GM20000 (cell line): ENCODE measurements around the gene PI4KA.
"Not testable (repeated sequence)": the region's sequence is repeated elsewhere in the genome, so short reads cannot be mapped to it uniquely, and the experiment has no call there.

Experiments used
- DNase-seq: peaks from one replicate; pipeline ENCODE4 v3.0.0; 2012; ENCODE audit warnings: low spot score
- TF ChIP-seq, protein P1 (sequence below): IDR thresholded peaks from 2 replicates; pipeline ENCODE4 v1.5.1; 2012; ENCODE audit warnings: mild to moderate bottlenecking, control low read depth; ENCODE audit errors: extremely low read depth, missing control alignments

The PI4KA gene

DNA sequence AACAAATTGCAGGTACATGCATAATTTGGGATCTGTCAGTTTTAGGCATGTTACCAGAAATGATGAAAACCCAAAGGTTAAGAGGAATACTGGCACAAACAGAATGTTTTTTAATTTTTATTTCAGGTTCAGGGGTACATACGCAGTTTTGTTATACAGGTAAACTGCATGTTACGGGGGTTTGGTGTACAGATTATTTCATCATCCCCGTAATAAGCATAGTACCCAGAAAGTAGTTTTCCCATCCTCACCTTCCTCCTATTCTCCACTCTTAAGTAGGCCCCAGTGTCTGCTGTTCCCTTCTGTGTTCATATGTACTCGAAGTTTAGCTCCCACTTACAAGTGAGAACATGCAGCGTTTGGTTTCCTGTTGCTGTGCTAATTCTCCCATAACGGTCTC lies 33.0 kb downstream of the PI4KA start:
- TF ChIP-seq, protein P1, sequence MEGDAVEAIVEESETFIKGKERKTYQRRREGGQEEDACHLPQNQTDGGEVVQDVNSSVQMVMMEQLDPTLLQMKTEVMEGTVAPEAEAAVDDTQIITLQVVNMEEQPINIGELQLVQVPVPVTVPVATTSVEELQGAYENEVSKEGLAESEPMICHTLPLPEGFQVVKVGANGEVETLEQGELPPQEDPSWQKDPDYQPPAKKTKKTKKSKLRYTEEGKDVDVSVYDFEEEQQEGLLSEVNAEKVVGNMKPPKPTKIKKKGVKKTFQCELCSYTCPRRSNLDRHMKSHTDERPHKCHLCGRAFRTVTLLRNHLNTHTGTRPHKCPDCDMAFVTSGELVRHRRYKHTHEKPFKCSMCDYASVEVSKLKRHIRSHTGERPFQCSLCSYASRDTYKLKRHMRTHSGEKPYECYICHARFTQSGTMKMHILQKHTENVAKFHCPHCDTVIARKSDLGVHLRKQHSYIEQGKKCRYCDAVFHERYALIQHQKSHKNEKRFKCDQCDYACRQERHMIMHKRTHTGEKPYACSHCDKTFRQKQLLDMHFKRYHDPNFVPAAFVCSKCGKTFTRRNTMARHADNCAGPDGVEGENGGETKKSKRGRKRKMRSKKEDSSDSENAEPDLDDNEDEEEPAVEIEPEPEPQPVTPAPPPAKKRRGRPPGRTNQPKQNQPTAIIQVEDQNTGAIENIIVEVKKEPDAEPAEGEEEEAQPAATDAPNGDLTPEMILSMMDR: no peak
- DNase-seq: no peak

DNA sequence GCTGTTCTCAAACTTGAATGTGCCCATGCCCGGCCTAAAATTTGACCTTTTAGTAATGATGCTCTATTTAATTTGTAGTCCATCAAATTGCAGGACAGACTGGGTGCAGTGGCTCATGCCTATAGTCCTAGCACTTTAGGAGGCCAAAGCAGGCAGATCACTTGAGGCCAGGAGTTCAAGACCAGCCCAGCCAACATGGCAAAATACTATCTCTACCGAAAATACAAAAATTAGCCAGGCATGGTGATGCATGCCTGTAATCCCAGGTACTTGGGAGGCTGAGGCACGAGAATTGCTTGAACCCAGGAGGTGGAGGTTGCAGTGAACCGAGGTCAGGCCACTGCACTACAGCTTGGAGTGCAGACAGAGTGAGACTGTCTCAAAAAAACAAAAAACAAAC lies 33.4 kb downstream of the PI4KA start:
- not testable (repeated sequence) for DNase-seq

DNA sequence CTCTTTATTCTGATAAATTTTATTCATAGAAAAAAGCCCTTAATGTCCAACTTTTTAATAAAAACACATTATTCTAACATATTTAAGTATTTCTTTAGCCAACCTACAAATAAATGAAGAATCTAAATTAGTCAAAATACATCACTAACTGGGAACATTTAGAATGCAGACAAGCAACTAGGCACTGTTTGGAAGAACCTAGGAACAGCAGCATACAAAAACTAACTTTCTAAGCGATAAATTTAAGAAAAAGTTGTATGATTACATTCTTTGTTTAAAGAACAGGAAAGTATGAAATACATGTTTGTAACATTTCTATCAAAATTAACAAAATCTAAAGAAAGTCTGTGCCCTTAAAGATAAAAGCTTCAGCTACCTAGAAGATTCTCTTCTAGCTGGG lies 35.3 kb downstream of the PI4KA start:
- TF ChIP-seq, protein P1: no peak
- no peak for DNase-seq

DNA sequence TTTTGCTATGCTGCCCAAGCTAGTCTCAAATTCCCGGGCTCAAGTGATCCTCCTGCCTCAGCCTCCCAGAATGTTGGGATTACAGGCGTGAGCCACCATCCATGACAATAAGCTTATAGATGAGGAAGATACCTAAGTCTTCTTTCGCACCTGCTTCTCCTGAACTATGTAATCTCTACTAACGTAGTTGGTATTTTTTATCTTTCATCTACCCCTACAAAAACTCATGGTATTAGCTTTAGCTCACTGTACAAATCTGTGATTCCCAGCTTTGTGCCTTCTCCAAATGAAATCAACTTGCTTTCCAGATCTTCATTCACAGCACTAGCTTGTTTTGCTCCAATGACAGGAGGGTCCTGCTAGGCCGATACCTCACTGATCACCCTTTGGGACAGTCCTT lies 36.4 kb downstream of the PI4KA start:
- DNase-seq: no peak
- TF ChIP-seq, protein P1: no peak

DNA sequence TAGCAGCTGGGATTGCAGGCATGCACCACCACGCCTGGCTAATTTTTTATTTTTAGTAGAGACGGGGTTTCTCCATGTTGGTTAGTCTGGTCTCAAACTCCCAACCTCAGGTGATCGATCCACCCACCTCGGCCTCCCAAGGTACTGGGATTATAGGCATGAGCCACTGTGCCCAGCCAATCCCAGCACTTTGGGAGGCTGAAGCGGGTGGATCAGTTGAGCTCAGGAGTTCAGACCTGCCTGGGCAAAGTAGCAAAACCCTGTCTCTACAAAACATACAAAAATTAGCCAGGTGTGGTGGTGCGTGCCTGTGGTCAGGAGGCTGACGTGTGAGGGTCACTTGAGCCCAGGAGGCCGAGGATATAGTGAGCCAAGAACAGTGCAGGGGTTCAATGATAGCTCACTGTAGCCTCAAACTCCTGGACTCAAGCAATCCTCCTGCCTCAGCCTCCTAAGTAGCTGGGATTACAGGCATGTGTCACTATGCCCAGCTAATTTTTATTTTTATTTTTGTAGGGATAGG lies 36.8 kb downstream of the PI4KA start:
- not testable (repeated sequence) for DNase-seq

DNA sequence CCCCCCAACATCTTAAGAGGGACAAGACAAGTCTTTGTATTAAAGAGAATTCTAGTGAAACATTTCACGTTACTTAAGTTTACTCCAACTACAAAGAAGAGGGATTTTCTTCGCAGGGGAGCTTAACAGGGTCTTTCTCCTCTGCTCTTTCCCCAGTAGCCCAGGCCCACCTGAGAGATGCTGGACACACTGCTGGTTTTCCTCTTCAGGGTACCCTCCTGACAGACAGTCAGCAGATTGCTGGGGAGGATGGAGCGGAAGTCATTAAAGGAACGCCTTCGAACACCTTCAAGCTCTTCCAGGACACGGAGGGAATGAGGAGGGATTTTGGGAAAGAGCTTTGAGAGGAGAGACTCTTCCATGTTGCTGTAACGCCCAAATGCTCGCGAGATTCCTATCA lies 39.1 kb downstream of the PI4KA start:
- TF ChIP-seq, protein P1: no peak
- DNase-seq: no peak

DNA sequence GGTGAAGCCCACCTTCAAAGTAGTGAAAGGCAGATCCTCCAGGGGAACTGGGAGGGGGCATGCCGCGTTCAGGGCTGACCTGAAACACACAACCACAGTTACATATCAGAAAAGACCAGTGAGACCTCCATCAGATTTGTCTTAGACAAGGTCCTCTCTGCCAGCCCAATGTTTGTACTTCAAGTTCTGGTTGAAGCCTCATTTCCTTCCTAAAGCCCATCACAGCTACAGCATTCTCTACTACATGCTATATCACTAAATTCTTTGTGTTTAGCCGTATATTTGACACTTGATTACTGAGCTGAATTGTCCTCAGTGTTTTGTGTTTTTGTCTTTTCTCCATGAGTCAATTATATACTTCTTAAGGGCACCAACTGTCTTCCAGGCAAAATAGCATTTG lies 40.1 kb downstream of the PI4KA start:
- TF ChIP-seq, protein P1: no peak

DNA sequence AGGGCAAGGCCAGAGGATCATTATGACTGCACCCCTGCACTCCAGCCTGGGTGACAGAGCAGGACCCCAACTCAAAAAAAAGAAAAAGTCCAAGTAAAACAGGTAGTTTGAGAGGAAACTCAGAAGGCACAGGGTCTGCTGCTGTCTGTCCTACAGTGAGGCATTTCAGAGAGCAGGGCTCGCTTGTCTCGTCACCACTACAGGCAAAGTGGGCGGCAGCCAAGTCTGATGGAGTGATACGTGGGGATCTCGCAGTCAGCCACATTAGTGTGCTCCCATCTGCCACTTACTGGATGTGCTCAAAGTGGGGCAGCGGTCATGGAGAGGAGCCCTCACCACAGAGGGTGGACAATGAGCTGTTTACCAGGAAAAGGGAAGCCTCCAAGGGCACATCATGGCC lies 42.1 kb downstream of the PI4KA start:
- TF ChIP-seq, protein P1: no peak

More for the DNA sequence above, 40.1 kb downstream of the PI4KA start:
- no peak for DNase-seq

DNA sequence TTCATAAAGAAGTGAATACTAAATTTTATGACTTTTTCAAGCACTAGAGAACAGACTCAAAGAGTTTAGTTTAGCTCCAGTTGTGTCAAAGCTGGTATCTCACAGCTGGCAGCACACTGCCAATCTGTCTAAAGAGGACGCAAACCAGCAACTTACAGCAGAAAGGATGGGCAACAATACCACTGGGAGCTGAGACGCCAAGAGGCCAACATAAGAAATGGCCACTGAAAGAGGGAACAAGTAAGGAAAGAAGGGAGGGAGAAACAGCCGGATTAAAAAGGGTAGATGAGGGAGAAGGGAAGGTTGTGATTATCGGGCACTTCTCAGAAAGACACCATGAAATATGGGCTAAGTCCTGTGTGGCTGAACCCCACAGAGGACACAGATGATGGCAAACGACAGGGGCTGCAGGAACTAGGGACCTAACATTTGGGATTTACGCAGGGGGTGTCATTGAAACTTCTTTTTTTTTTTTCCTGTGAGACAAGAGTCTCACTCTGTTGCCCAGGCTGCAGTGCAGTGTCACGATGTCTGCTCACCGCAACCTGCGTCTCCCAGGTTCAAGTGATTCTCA lies 43.0 kb downstream of the PI4KA start:
- DNase-seq: no peak
- TF ChIP-seq, protein P1: no peak

More for the DNA sequence above, 42.1 kb downstream of the PI4KA start:
- DNase-seq: no peak
